Adrenal gland (tissue), 12 donors: ENCODE data around the gene PPP2R3B. TPM values are rescaled to one million over a fixed set of nuclear protein-coding genes. Genes with fewer than 3 reads are reported as not detected.

Source experiments
- DNase-seq, 7 donors: peaks; one replicate each; pipeline ENCODE4 v3.0.0-alpha.2; 2019 to 2020
- H3K27ac ChIP-seq, 5 donors: fragments of 200-600 bp; sonication (generic) in 4 of 5; 1 replicate in 3 of 5; 2 replicates in 2 of 5; pipeline versions ENCODE4 v1.5.1 to v1.8.0; 2016 to 2020; ENCODE audit warnings: mild to moderate bottlenecking in 1 of 5
- H3K27me3 ChIP-seq: fragments of 200-600 bp; 2 replicates; pipeline ENCODE4 v1.8.0; 2021
- H3K36me3 ChIP-seq, 2 donors: fragments of 200-600 bp; replicated peaks in 1 of 2; 1 replicate in 1 of 2; 2 replicates in 1 of 2; pipeline versions ENCODE4 v1.5.1 to v1.8.0; 2018 to 2022
- H3K4me1 ChIP-seq, 2 donors: fragments of 200-600 bp; replicated peaks in 1 of 2; 1 replicate in 1 of 2; 2 replicates in 1 of 2; pipeline versions ENCODE4 v1.5.1 to v1.8.0; 2018 to 2021
- H3K4me3 ChIP-seq, 4 donors: fragments of 200-600 bp; sonication (generic) in 3 of 4; one replicate each; pipeline ENCODE4 v1.5.1; 2016 to 2018
- H3K9me3 ChIP-seq, 3 donors: fragments of 200-600 bp; sonication (generic) in 1 of 3; replicated peaks in 1 of 3; 1 replicate in 2 of 3; 2 replicates in 1 of 3; pipeline versions ENCODE4 v1.5.1 to v1.8.0; 2016 to 2021
- POLR2A ChIP-seq, 2 donors: fragments of 450-650 bp; IDR thresholded peaks; one replicate each; pipeline ENCODE4 v1.6.1; 2017; ENCODE audit warnings: antibody characterized with exemption in 2 of 2, mild to moderate bottlenecking in 2 of 2, moderate library complexity in 1 of 2
- WGBS, 4 donors: extraction: QIAGEN DNeasy Blood & Tissue Kit in 2 of 4; methylation state at CpG; one replicate each; pipeline versions ENCODE4 v1.1.5 to v1.1.7; 2013 to 2017; 5-methylcytosine and 5-hydroxymethylcytosine counted together
- intact Hi-C, 2 donors: fragments of 100-400 bp; cut with DNase I; formaldehyde crosslinking; loops; one replicate each; pipeline versions ENCODE4 v1.14.1 to v1.15.0; 2022 to 2023
- polyA plus RNA-seq, 3 donors: library from polyadenylated mRNA; stranded (reverse); fragments of 200-250 nt in 2 of 3; fragments of 350-450 nt in 1 of 3; fragmentation: Illumina TruSeq in 1 of 3; extraction: RNeasy Lipid Tissue Mini Kit (QIAGEN cat#74804) in 1 of 3; gene quantifications; one replicate each; pipeline ENCODE4 v1.2.3, GENCODE V29; 2013 to 2014
- total RNA-seq, 9 donors: library from RNA; depleted of rRNA in 4 of 9; stranded (reverse); fragments of >200 nt in 4 of 9; fragments of 120-200 nt in 1 of 9; fragmentation: NEBNext Ultra II Directional in 1 of 9; extraction: Animal tissue kit (Norgen Biotek cat#: 25700) in 1 of 9; gene quantifications; one replicate each; pipeline versions ENCODE4 v1.1.0 to v1.2.4, GENCODE V29; 2013 to 2023
- TF ChIP-seq, protein P1 (sequence below), 6 experiments: fragments of 450-650 bp in 4 of 6; fragments of 200-600 bp in 2 of 6; sonication (generic) in 1 of 6; IDR thresholded peaks; 1 replicate in 5 of 6; 2 replicates in 1 of 6; pipeline versions ENCODE4 v1.5.1 to v1.8.0; 2016 to 2021; ENCODE audit warnings: antibody characterized with exemption in 6 of 6, mild to moderate bottlenecking in 2 of 6, moderate library complexity in 1 of 6
- donor health status: healthy with polysubstance abuse.
- donor health status: Bipolar disorder and iron deficiency.
- donor health status: DM: yes; HTN: yes; CAD: no.
- donor health status: DM: no; HTN: no; CAD: no.
- donor health status: DM: no; HTN: no; CAD: no.
- donor health status: DM: yes; HTN: yes; CAD: no.

Gene PPP2R3B
- total and polyA plus RNA-seq, 12 donors, result 2.1 to 112 (median 14.2) TPM

DNA sequence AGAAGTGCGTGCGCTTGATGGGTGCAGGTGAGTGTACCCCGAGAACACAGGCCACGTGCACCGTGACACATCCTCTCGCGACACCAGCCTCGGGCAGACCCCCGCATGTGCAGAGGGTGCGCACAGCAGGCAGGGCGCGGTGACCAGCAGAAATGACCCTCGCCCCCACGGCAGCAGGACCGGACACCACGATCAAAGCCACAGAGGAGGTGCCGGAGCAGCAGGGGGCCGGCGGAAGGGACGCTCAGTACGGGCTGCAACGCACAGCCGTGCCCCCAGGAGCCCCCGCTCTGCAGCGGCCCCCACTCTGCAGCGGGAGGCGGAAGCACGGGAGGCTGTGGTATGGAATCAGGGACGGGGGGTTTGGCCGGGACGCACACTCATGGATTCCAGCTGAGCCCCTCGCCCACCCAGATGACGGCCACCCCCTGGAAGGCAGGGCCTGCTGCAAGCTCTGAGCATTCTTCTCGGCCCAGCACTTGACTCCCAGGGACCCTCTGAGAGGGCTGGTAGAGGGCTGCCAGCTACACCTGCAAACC is 17.1 kb downstream of the PPP2R3B start:
- Histone ChIP-seq H3K27ac (no peak overlapping the region), H3K4me1 (peaks cover 0 to 10% of the 10 kb centered on the region in 2 donors), H3K36me3 (no peaks in the 10 kb centered on the region), H3K4me3 (no peak overlapping the region), H3K27me3 (peaks cover 18% of the 10 kb centered on the region), H3K9me3 (no peaks in the 10 kb centered on the region)
- 94 to 96% (median 95%) methylated on average over 24 to 34 of the region's 34 CpGs for WGBS, 4 donors
- TF ChIP-seq, protein P1, sequence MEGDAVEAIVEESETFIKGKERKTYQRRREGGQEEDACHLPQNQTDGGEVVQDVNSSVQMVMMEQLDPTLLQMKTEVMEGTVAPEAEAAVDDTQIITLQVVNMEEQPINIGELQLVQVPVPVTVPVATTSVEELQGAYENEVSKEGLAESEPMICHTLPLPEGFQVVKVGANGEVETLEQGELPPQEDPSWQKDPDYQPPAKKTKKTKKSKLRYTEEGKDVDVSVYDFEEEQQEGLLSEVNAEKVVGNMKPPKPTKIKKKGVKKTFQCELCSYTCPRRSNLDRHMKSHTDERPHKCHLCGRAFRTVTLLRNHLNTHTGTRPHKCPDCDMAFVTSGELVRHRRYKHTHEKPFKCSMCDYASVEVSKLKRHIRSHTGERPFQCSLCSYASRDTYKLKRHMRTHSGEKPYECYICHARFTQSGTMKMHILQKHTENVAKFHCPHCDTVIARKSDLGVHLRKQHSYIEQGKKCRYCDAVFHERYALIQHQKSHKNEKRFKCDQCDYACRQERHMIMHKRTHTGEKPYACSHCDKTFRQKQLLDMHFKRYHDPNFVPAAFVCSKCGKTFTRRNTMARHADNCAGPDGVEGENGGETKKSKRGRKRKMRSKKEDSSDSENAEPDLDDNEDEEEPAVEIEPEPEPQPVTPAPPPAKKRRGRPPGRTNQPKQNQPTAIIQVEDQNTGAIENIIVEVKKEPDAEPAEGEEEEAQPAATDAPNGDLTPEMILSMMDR (IDR thresholded peaks at IDR 0.05), result no peak
- no peak for TF ChIP-seq POLR2A (IDR thresholded peaks at IDR 0.05)
- DNase-seq, result no peak
- intact Hi-C loops, result no loop called here

DNA sequence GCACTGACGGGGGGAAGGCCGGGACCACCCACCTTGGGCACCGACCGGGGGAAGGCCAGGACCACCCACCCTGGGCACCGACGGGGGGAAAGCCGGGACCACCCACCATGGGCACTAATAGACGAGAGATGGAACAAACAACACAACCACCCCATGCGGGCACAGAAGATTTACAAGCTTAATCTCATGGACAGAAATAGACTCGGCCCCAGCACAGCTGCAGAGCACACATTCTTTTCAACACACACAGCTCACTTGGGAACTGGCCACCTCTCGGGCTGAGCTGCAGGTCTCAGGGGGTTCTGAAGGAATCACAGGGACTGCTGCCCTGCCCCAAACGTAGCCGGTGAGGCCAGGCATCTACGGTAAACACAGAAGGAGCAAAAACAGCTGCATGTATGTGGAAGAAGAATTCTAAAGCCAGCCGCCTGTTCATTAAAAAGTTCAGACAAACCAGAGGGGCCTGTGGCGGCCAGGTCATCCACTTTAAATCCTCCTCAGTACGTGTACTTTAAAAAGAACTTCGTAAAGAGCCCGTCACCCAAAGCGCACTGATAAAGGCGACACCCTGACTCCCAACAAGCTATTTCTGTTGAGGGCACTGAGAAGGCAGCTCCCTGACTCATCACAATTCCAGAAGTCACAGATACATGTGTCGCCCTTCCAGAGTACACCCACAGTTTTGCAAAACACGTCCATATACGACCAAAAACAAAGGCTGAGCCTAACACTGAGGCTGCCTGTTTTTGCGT is 17.7 kb downstream of the PPP2R3B start:
- no peak for TF ChIP-seq POLR2A (IDR thresholded peaks at IDR 0.05)
- TF ChIP-seq, protein P1 (IDR thresholded peaks at IDR 0.05), result no peak
- no peak for DNase-seq
- H3K4me1 ChIP-seq, result peaks cover 0 to 3% of the 10 kb centered on the region in 2 donors
- H3K4me3 ChIP-seq, result no peak overlapping the region
- no peaks in the 10 kb centered on the region for H3K36me3 ChIP-seq
- no peak overlapping the region for H3K27ac ChIP-seq
- H3K27me3 ChIP-seq, result peaks cover 12% of the 10 kb centered on the region
- no peaks in the 10 kb centered on the region for H3K9me3 ChIP-seq
- WGBS, 4 donors, result 66 to 72% (median 69%) methylated on average over 18 to 25 of the region's 25 CpGs
- intact Hi-C loops, result no loop called here

DNA sequence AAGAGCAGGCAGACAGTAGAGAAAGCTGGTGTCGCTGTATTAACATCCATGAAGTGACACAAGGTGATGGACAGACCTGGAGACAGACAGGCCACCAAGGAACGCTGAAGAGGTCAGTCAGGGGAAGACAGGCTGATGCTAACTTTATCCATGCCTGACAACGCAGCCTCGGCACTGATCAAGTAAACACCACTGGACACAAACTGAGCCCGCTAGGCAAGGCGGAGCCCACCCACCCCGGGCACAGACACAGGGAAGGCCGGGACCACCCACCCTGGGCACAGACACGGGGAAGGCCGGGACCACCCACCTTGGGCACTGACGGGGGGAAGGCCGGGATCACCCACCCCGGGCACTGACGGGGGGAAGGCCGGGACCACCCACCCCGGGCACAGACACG is 18.8 kb downstream of the PPP2R3B start:
- TF ChIP-seq, protein P1 (IDR thresholded peaks at IDR 0.05), result no peak
- no peak for TF ChIP-seq POLR2A (IDR thresholded peaks at IDR 0.05)

DNA sequence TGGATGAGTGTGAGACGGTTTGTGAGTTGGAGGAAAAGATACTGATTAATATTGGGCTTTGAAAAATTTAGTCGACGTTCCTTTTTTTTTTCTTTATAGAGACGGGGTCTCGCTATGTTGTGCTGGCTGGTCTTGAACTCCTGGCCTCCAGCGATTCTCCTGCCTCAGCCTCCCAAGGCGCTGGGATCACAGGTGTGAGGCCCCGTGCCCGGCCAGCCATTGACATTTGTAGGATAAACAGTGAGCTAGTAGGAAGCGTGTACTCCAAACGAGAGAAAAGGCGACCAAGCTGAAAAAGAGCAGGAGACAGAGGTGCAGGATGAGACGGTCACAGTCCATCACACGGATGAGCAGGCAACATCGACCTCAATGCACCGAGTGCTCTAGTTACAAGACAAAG is 19.4 kb downstream of the PPP2R3B start:
- no peaks in the 10 kb centered on the region for H3K36me3 ChIP-seq
- H3K9me3 ChIP-seq, result no peaks in the 10 kb centered on the region
- intact Hi-C loops, result no loop called here
- H3K27ac ChIP-seq, result no peak overlapping the region
- no peaks in the 10 kb centered on the region for H3K27me3 ChIP-seq
- TF ChIP-seq POLR2A (IDR thresholded peaks at IDR 0.05), result no peak
- TF ChIP-seq, protein P1 (IDR thresholded peaks at IDR 0.05), result no peak
- 93 to 95% (median 94%) methylated on average over 16 of the region's 16 CpGs for WGBS, 4 donors
- no peaks in the 10 kb centered on the region for H3K4me1 ChIP-seq
- no peak overlapping the region for H3K4me3 ChIP-seq
- DNase-seq, result no peak

More for the DNA sequence above, 18.8 kb downstream of the PPP2R3B start:
- 78 to 88% (median 87%) methylated on average over 4 to 17 of the region's 17 CpGs for WGBS, 4 donors
- H3K27me3 ChIP-seq, result peaks cover 3% of the 10 kb centered on the region
- no peak overlapping the region for H3K27ac ChIP-seq
- no peaks in the 10 kb centered on the region for H3K4me1 ChIP-seq
- H3K36me3 ChIP-seq, result no peaks in the 10 kb centered on the region
- H3K4me3 ChIP-seq, result no peak overlapping the region
- no peaks in the 10 kb centered on the region for H3K9me3 ChIP-seq
- intact Hi-C loops, result no loop called here
- no peak for DNase-seq
